HG02840 (cell line): ENCODE measurements around the gene CPT1B.

ENCODE experiments used
- ATAC-seq: cut with Tn5 transposase; IDR thresholded peaks from one replicate; pipeline ENCODE4 v1.9.1; 2021; ENCODE audit warnings: mild to moderate bottlenecking, moderate library complexity, moderate number of reproducible peaks; ENCODE audit not compliant: unreplicated experiment, low FRiP score

The CPT1B gene

DNA sequence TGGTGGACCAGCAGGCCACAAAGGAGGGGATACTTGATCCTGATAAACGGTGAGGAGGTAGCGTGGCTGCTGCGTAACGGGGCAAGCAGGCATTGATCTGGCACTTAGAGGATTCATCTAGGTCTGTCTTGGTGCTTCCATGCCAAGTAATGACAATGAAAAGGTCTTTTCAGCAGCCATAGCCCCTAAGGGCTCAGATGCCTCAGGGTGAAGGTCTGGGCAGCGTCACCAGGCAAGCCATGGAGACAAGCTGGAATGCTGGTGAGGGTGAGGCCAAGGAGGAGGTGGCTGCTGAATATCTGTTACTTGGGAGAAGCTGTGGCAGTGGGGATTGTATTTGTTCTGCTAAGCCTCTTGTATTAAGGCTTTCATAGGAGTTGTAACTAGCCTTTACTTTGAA is 9.2 kb upstream of the CPT1B start:
- no peak for ATAC-seq

DNA sequence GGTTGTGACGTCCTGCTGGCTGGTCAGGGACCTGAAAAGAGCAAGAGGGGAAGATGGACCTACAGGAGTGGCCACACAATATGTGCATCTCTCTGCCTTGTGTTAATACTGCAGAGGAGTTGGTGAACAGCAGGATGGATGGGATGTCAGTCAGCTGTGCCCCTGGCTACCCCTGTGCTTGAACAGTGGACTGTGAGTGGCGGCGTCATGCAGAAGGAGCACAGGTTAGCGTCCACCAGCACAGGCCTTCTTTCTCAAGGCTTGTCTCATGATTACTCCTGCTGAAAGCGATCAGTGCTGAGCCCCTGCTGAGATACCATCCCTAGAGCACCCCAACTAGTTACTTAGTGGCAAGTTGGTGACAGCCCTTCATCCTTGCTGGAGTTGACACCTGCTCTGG is 8.2 kb upstream of the CPT1B start:
- ATAC-seq = no peak

DNA sequence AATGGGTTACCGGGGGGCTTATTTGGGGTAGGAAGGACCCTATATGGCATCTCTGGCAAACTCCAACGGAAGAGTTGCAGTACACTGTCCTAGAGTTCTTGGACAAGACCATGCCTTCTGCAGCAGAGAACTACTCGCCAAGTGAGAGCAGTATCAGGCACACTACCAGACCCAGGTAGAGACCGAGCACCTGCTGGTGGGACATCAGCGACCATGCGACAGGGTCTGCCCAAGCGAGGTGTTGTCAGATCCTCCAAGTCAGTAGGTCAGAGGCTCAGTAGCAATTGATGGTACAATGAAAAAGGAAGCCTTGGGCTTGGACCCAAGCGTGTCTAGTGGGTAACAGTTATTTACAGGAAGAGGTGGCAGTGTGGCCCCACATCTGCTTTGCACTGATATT is 7.6 kb upstream of the CPT1B start:
- no peak for ATAC-seq

DNA sequence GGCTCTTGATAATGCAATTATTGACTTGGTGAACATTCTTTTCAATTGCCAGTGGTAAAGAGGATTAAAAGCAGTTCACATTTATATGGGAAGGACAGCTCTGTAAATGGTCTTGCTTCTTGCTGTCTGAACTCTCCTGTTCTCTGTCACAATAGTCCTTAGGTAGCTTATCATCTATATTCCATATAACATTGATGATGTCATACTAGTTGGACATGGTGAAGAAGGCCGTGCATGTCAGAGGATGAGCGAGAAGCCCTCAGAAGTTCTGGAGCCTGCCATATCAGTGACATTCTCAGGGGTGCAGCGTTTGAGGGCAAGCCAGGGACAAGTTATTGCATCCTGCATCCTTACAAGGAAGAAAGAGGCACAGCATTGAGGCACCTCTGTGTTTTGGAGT is 7.0 kb upstream of the CPT1B start:
- ATAC-seq = no peak

DNA sequence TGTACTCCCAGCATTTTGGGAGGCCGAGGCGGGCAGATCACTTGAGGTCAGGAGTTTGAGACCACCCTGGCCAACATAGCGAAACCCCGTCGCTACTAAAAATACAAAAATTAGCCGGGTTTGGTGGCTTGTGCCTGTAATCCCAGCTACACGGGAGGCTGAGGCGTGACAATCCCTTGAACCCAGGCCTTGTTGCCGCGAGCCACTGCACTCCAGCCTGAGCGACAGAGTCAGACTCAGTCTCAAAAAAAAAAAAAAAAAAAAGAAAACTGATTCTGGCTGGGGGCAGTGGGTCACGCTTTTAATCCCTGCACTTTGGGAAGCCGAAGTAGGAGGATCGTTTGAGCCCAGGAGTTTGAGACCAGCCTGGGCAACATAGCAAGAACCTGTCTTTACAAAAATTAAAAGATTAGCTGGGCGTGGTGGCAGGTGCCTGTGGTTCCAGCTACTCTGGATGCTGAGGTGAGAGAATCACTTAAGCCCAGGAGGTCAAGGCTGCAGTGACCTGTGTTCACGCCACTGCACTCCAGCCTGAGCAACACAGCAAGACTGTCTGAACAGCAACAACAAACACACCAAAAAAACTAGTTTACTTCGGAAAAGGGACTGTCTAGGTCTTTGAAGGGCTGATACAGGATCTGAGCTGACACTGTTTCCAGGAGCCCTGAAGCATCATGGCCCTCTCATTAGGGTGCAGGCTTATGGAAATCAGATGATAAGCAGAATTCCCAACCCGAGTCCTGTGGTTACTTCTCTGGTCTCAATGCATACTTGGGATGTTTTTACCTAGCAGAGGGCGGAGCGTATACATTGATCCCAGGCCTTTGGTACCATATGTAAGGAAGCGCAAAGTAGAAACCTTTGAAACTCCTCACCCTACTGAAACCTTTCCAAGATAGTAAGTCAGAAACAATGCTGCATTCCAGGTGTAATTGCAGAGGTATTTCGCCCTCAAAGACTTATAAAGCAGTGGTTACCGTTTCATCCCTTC is 6.2 kb upstream of the CPT1B start:
- no peak for ATAC-seq

DNA sequence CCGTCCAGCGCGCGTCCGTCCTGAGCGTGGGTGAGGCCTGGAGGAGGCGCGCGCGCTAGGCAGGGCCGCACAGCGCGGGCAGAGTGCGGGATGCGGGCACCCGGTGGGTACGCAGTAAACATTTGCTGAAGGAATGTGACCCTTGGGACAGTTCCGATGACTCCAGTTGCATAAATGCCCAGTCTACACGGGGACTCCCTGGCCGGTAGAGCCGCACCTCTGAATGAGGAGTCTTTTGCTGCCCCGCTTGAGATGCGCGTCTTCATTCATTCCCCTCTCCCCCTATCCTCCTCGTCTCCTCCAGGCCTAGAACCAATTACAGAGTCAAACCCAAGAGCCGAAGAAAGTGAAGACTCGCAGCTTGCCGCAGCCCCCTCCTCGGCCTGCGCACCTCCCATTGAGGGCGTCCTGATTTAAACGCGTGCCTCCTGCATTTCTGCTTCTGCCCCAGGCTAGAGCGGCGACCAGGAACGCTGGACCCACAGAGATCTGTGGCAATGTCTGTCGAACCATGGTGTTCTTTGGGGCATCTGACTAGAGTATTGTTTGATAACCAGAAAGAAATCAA is 5.2 kb upstream of the CPT1B start:
- peak; percentile 8 for ATAC-seq

DNA sequence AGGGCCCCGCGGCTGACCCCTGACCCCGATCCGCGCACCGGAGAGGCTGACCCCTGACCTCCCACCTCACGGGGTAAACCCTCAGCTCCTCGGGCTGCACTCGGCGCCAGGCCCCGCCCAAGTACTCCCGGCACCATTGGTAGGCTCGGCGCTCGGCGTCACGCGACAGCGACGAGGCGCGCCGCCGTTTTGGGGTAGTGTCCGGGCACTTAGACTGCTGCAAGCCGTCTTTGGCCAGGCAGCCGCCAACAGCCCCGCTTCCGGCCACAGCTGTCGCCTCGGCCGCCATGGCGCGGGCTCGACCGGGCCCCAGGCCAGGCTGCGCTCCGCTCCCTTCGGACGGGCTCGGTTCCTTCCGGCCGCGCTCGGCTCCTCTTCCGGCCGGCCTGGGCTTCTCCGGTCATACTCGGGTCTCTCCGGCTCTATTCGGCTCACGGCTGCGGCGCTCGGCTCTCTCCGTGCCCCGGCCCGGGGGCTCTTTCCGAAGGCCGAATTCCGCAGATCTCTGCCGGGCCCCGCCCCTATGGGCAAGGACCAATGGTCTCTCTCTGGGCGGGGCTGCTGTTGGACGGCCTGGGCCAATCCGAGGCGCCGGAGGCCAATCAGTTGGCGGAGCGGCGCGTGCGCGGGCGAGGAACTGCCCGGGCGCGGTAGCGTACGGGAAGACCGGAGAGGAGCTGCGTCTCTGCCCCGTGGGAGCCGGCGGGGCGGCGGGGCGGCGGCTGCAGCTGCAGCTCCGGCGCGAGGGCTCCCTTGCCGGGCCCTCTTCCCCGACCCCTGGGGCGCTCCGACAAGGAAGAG is 4.5 kb upstream of the CPT1B start, which contains the start of gene CHKB:
Gene CHKB, minus strand, starts transcription at position 357 of the 801 bp plus-strand sequence. Its CDS starts 68 bp downstream, at position 289.
- peak; percentile 91 for ATAC-seq

DNA sequence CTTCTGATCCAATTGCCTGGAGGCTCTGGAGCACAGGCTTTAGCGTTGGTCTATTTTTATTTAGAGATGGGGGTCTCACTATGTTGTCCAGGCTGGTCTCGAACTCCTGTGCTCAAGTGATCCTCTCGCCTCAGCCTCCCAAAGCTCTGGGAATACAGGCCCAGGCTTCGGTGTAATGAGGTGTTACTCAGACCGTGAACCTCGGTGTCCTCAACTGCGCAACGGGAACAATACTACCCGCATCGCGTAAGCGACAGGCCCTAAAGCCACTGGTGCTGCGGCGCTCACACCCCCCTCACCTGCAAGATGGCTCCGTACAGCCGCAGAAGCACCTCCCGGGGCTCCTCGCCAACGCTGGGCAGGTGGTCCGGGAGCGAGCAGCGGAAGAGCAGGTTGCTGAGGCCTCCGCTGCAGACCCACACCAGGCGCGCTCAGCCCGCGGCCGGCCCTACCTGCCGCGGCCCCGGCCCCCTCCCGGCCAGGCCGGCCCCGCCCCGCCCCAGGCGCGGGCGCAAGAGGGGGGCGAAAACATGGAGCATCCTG is 3.8 kb upstream of the CPT1B start:
- ATAC-seq = no peak

DNA sequence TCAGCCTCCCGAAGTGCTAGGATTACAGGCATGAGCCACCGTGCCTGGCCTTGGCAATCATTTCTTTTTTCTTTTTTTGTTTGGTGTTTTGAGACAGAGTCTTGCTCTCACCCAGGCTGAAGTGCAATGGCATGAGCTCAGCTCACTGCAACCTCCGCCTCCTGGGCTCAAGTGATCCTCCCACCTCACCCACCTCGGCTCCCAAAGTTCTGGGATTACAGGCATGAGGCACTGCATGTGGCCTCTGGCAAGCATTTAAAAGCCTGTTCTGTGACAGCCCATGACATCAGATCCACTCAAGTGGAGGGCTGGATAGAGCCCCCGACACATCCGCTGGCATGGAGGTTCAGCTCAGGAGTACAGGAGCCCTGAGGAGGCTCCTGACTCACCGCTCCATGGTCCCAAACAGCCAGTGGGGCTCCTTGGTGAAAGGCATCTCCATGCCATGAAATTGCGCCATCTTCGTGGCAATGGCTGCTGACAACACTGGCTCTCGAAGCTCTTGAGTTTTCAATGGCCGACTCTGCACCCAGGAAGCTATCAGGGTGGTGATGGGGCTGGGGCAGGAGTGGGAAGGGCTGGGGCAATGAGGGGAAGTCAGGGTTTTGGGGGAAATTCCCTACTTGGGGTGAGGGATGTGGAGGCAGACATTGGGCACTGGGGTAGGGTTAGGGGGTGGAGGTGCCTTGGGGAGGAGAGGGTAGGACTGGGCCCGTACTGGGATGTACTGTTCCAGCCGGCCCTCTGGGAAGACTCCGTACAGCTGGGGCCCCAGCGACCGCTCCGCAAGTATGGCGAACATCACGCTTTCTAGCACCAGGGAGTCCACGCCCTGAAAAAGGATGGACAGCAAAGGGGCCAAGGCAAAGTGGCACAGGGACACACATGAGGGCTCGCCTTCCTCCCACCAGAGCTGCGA is 3.1 kb upstream of the CPT1B start:
- ATAC-seq = no peak

DNA sequence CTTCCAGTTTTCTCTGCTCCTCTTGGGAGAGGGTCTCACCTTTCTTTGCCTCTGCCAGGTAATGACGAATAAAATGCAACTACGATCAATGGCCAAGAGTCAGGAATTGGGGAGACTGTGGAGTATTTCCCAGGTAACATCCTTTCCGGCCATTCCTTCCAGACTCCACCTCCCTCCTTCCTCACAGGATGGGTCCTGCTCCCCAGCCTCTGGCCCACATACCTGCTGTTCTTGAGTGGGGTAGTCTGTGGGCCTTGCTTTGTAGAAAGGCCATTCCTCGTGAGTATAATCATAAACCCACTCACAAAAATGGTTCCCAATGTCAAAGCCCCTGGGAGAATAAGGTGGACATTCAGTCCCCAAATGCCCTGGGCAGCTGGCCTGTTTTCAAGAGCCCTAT is 1.5 kb upstream of the CPT1B start:
- no peak for ATAC-seq

DNA sequence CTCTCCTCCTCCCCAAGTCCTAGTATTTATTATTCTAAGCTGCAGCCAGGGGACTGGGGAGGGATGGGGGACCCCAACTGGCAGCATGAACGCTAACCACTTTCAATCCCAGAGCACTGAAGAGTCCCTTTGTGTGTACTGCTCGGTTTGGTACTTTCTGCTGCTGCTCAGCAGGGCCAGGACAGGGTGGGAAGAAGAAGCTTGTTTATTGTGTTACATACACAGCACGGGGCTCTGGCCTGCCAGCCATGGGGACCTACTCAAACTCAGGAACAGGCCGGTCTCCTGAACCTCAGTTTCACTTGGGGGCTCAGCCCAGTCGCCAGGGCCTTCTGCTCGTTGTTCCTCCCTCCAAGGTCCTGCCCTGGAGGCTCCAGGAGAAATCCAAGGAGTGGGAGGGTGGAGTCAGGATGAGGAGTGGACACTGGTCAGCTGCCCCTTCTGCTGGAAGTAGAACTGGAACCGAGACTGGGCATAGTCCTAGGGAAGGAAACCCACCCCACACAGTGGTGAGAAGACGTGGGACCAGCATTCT is 616 bp upstream of the CPT1B start:
- no peak for ATAC-seq

DNA sequence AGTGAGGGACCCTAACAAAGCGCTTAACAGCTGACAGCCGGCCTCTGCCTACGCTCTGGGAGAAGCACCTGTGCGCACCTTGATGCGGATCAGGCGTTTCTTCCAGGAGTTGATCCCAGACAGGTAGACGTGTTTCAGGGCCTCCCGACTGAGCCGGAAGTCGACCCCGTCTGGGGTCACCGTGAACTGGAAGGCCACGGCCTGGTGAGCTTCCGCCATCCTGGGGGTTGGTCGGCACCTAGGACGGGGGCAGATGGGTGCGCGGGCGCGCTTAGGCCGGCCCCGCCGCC is 585 bp downstream of the CPT1B start:
- ATAC-seq = no peak

DNA sequence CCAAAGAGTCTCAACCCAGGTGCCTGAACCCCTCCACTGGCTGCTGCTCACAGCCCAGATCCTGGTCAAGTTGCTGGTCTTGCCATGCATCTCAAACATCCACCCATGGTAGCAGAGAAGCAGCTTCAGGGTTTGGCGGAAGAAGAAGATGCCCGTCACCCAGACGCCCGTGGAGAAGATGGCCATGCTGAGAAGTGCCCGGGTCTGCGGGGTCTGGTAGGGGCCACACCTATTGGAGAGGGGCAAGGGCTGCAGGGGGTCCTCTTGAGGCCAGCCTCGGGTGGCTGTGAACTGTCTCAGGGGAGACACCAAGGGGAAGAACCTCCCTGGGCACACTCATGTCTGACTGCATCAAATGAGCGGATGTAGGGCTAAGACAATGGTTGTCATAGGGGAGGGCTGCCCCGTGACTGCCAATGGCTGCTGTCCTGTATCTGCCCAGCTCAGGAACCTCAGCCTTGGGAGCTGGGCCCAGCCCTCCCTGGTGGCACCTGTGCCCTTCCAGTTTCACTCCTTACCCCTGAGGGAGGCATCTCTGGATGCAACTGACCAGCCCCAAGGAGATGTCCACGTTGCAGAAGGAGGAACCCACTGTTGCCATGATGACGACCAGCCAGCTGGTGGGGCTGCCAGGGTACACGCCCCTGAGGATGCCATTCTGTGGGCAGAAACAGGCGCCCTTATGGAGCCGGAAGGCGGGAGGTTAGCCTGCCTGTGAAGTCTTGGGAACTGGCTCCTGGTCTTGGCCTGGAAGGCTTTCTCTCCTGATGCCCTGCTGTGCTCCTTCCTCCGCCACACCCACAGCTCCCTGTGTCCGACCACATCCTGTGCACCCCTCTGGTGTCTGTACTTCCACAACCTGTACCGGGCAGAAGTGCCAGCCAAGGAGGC is 1.2 kb downstream of the CPT1B start:
- no peak for ATAC-seq

DNA sequence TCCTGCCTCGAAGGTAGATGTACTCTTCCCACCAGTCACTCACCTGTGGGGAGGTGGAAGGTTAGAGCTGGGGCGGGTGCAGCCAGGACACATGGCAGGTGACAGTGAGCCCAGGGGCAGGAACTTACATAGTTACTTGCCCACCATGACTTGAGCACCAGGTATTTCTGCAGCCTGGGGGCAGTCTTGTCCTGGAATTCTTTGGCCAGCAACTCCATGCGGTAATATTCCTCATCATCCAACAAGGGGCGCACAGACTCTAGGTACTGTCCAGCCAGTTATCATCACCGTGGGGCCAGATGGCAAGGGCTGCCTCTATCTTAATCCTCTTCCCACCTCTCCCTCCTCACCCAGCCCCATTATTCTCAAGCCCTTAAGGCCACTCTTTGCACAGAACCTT is 2.2 kb downstream of the CPT1B start:
- ATAC-seq = no peak

DNA sequence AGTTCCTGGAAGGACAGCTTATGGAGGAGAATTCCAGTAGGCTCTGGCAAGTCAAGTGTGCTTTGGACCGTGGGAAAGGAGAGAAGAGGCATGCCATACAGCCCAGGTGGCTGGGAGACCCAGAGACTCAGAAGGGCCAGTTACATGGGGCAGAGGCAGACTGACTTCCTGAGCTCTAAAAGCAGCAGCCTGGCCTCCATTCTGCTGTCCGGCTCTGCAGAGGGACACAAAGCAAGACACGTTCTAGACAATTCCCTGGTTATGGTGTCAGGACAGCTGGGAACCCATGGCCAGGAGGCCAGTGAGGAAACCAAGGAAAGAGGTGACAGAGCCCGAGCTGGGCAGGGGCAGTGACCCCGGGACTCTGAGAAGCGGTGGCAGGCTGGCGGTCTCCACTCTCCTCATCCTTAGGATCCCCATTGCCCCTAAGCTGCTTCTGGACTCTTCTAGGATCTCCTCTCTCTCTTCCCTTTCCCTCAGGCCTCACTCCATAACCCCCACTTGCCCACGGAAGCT is 2.7 kb downstream of the CPT1B start:
- ATAC-seq = no peak

DNA sequence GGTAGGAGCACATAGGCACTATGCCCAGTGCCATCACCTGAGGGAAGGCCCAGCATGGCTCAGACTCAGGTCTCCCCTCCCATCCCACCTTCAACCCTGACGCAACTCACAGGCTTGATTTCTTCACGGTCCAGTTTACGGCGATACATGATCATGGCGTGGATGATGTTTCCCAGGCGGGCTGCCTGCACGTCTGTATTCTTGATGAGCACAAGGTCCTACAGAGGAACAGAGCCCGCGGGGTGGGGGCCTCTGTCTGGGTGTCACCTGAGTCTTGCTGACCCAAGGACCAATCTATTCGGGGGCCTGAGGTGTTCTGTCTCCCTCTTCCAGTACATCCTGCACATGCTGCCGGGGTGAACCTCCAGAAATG is 3.9 kb downstream of the CPT1B start:
- no peak for ATAC-seq

DNA sequence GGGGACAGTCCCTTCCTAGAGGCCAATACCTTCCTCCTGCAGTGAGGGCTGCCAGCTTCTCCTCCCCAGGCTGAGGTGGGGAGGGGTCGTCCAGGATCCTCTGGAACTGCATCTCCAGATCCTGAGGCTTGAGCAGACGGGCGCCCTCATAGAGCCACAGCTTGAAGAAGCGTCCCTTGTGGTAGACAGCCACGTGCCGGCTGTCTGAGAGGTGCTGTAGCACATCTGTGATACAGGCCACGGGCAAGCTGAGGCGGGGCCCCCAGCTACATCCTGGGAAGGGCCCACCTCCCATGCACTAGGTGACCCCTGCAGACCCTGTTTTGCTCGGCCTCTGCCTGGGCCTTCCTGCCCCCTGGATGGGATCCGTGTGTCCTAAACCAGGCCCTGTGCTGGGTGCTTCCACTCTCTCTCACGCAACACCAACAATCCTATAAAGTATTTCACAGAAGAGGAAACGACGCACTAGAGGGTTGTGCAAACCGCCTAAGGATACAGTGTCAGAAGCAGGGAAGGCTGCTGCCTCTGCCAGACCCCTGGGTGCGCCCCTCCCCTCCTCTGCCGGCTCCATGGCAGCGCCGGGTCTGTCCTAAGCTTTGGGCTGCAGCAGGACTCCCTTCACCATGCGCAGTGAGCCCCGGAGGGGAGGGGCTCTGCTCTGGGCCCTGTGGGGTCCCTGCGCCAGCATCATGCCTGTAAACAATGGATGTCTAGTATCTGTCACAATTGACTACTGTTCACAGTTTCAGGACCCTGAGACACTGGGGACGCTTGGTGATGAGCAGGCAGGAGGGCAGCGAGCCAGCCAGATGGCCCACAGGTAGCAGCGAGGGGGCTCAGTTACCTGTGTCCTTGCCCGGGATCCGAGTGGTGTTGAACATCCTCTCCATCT is 4.5 kb downstream of the CPT1B start:
- no peak for ATAC-seq

DNA sequence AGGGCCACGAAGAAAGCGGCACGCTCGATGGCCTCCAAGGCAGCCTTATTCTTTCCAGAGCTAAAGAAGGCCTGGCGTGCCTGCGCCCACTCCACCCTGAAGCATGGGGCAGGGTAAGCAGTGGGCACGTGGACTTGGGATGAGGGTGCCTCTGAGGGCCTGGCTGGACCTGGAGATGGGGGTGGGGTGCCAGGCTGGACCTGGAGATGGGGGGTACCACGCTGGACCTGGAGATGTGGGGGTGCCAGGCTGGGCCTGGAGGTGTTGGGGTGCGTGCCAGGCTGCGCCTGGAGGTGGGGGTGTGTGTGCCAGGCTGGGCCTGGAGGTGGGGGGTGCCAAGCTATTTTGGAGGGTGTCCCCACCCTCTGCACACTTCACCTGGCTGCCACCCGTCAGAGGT is 5.3 kb downstream of the CPT1B start:
- no peak for ATAC-seq
